Measurements from ENCODE around the gene CEP131. TPM values are rescaled to one million over a fixed set of nuclear protein-coding genes. Genes with fewer than 3 reads are reported as not detected.

The CEP131 gene
- total RNA-seq, 1 donor from 2014 or later = 26.8 TPM

DNA sequence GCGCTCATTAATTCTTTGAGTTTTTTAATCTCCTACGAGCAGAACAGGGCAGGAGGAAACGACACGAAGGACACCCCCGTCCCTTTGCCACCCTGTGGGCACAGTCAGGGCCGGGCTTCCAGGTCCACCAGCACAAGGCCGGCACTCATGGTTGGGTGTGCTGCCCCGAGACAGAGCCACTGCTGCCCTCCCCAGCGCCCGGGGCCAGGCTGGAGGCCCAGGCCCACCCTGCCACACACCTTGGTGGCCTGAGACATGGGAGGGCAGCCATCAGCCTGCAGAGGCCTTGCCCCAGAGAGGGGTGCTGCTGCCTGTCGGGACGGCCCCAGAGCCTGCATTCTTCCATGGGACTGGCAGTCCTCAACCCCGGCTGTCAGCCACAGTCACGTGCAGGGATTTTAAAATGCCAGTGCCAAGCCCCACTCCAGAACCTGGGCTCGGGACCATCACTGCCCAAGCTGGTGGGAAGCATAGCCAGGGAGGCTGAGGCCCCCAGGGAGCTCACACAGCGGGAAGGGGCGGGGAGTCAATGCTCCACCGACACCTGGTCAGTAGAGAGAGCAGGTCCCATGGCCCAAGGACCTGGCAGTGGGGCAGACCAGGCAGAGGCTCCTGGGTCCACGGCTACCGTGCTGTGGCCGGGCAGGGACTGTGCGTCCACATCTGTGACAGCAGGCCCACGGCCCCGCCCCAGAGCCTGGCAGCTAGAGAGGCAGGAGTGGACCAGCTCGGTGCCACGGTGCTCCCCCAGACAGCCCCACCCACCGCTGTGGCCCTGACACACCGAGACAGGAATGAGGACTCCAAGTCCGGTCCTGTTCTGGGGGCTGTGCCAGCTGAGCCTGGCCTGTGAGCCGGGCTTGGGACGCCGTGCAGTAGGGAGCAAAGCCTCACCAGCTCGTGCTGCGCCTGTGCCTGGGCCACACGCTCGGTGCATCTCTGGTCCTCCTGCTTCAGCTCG lies 27.5 kb downstream of the CEP131 start:
- Mint-ChIP-seq H3K9me3 (no peaks in the 10 kb centered on the region), H3K4me3 (no peak overlapping the region), H3K27ac (no peak overlapping the region), H3K36me3 (no peaks in the 10 kb centered on the region), H3K4me1 (ENCODE audit: unreplicated experiment) (no peaks in the 10 kb centered on the region), H3K27me3 (no peaks in the 10 kb centered on the region)
- DNase-seq (ENCODE audit: extremely low spot score, unreplicated experiment) = no peak
- TF ChIP-seq, protein P1, sequence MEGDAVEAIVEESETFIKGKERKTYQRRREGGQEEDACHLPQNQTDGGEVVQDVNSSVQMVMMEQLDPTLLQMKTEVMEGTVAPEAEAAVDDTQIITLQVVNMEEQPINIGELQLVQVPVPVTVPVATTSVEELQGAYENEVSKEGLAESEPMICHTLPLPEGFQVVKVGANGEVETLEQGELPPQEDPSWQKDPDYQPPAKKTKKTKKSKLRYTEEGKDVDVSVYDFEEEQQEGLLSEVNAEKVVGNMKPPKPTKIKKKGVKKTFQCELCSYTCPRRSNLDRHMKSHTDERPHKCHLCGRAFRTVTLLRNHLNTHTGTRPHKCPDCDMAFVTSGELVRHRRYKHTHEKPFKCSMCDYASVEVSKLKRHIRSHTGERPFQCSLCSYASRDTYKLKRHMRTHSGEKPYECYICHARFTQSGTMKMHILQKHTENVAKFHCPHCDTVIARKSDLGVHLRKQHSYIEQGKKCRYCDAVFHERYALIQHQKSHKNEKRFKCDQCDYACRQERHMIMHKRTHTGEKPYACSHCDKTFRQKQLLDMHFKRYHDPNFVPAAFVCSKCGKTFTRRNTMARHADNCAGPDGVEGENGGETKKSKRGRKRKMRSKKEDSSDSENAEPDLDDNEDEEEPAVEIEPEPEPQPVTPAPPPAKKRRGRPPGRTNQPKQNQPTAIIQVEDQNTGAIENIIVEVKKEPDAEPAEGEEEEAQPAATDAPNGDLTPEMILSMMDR (conservative IDR thresholded peaks at IDR 0.05) = no peak

DNA sequence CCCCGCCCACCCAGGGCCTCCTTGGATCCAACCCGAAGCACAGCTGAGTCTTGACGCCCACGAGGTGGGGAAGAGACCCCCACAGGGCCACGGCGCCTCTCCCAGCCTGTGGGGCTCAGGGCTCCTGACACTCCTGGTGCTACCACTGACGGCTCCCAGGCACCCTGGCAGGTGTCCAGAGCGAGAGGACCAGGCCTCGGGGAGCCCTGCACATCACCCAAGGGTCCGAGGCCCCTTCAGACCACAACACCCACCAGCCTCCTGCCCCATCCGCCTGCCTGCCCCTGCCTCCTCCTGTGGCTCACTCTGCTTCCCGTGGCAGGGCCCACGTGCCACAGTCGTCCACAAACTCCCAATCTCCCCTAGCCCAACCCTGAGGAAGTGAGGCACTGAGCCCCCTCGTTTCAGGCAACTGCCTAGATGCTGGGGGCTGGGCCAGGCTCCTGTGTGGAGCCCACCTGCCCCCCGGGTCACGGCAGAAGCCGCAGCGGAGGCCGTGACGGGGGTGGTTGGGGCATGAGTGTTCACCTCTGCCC lies 28.5 kb downstream of the CEP131 start:
- no peaks in the 10 kb centered on the region for H3K4me1 Mint-ChIP-seq (ENCODE audit: unreplicated experiment)
- H3K36me3 Mint-ChIP-seq = no peaks in the 10 kb centered on the region
- no peak for DNase-seq (ENCODE audit: extremely low spot score, unreplicated experiment)
- H3K9me3 Mint-ChIP-seq = no peaks in the 10 kb centered on the region
- H3K27me3 Mint-ChIP-seq = no peaks in the 10 kb centered on the region
- no peak overlapping the region for H3K27ac Mint-ChIP-seq
- TF ChIP-seq, protein P1 (conservative IDR thresholded peaks at IDR 0.05) = no peak
- no peak overlapping the region for H3K4me3 Mint-ChIP-seq

DNA sequence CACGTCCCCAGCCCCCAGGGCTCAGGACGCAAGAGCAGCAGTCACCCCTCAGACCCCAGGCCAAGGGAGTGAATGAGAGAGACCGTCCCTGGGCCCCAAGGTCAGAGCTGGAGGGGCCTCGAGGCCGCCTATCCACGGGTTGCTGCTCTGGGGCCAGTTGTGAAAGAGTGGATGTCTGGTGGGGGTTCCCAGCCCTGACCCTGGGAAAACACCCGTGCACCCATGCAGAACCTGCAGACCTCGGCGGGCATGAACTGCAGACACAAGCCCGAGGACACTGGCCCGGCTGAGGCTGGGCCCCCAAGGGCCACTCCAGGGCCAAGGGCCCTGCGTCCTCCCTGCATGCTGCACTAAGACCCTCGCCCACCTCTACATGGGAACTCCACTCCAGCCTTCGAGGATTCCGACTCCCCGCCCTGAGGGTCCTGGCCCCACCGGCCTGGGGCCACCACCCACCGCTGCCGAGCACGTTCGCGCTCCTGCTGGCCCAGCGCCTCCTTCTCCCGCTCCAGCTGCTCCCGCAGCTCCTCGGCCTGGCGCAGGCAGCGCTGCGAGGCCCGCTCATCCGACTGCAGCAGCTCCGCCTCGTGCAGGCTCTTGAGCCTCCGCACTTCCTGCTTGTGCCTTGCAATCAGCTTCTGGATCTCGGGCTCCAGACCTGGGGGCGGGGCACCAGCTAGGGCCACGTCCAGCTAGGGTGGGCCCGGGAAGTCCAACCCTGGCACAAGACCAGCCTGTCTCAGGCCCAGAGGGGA lies 29.1 kb downstream of the CEP131 start:
- H3K27me3 Mint-ChIP-seq = no peaks in the 10 kb centered on the region
- H3K4me1 Mint-ChIP-seq (ENCODE audit: unreplicated experiment) = no peaks in the 10 kb centered on the region
- no peaks in the 10 kb centered on the region for H3K36me3 Mint-ChIP-seq
- no peaks in the 10 kb centered on the region for H3K9me3 Mint-ChIP-seq
- H3K4me3 Mint-ChIP-seq = no peak overlapping the region
- H3K27ac Mint-ChIP-seq = no peak overlapping the region
- TF ChIP-seq, protein P1 (conservative IDR thresholded peaks at IDR 0.05) = no peak
- no peak for DNase-seq (ENCODE audit: extremely low spot score, unreplicated experiment)

DNA sequence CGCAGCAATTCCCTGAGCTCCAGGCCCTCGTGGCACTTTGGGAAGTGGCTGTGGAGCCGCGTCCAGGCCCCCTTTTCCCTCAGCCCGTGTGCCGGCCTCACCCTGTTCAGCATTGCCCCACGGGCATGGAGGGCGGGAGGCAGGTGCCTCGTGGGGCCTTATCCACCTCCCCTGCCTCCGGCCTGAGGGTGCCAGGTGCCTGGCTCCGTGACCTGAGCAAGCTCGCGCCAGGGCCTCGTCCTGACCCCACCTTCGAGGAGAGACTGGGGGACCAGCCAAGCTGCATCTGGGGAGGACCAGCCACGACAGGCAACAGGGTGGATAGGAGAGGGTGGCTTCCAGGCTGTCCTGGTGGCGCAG lies 29.7 kb downstream of the CEP131 start:
- Mint-ChIP-seq H3K36me3 (no peaks in the 10 kb centered on the region), H3K27me3 (no peaks in the 10 kb centered on the region), H3K27ac (no peak overlapping the region), H3K4me3 (no peak overlapping the region), H3K4me1 (ENCODE audit: unreplicated experiment) (no peaks in the 10 kb centered on the region), H3K9me3 (no peaks in the 10 kb centered on the region)
- TF ChIP-seq, protein P1 (conservative IDR thresholded peaks at IDR 0.05) = no peak
- DNase-seq (ENCODE audit: extremely low spot score, unreplicated experiment) = no peak

DNA sequence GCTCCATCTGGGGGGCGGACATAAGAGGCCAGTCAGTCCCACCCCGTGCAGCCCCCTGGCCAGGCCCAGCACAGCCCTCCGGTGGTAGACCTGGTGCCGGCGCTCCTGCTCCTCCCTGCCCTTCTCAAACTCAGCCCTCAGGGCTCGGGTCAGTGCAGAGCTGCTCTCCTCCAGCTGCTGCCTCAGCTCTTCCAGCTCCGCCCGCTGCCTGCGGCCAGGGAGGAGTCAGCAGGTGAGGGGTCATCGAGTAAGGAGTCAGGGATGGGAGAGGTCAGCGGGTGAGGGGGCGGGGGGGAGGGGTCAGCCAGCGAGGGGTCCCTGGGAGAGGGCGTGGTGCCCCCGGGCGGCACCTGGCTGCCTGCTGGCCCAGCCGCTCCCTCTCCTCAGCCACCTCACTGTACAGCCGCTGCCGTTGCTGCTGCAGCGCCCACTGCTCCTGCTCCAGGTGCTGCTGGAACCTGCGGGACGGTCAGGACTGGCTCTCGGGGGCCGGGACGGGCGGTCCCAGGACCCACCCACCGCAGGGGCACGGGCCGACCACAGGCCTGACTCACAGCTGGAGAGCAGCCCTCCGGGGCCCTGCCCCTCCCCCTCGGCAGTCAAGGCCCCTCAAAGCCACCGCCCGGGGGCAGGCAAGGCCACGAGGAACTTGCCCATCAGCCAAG lies 30.2 kb downstream of the CEP131 start:
- TF ChIP-seq, protein P1 (conservative IDR thresholded peaks at IDR 0.05) = no peak
- no peak overlapping the region for H3K27ac Mint-ChIP-seq
- no peaks in the 10 kb centered on the region for H3K36me3 Mint-ChIP-seq
- no peak for DNase-seq (ENCODE audit: extremely low spot score, unreplicated experiment)
- no peaks in the 10 kb centered on the region for H3K9me3 Mint-ChIP-seq
- H3K4me3 Mint-ChIP-seq = no peak overlapping the region
- H3K27me3 Mint-ChIP-seq = no peaks in the 10 kb centered on the region
- H3K4me1 Mint-ChIP-seq (ENCODE audit: unreplicated experiment) = no peaks in the 10 kb centered on the region

Data from type B pancreatic cell (in vitro differentiated cells).